NK-92 (cell line): ENCODE results near the gene TMEM178B.
"Not testable (repeated sequence)": the region's sequence is repeated elsewhere in the genome, so short reads cannot be mapped to it uniquely, and the experiment has no call there.

Experiments used
- DNase-seq: peaks from one replicate; lab custom pipeline; 2025; ENCODE audit not compliant: unreplicated experiment; lab: John Stamatoyannopoulos, UW

The TMEM178B gene

GRCh38 chr7:141378405-141378804, 304.5 kb downstream of the TMEM178B start:
- no peak for DNase-seq

DNA sequence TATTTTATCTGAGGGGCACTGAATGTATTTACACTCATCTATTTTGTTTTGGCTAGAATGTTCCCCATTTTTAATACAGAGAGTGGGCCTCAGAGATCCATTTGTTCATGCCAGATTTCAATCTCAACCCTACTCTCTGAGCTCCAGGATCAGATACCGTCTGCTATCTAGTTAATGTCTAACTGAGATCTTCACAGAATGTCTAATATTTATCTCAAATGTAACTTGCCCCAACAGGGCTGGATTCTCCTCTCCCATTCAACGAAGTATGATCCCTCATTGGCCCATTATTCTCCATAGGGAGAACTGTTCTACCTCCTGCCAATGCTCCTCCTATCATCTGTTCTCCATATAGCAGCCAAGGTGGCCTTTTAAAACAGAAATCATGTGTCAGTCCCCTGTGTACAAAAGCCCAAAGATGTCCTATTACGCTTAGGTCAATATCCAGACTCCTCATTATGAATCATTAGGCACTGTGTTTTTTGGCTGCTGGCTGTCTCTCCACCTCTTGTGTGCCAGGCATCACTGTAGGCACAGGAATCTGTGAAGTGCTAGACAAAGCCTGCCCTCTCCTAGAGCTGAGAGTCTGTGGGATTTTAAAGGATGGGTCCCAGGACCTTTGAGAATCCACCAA, 308.0 kb downstream of the TMEM178B start:
- DNase-seq, result no peak

DNA sequence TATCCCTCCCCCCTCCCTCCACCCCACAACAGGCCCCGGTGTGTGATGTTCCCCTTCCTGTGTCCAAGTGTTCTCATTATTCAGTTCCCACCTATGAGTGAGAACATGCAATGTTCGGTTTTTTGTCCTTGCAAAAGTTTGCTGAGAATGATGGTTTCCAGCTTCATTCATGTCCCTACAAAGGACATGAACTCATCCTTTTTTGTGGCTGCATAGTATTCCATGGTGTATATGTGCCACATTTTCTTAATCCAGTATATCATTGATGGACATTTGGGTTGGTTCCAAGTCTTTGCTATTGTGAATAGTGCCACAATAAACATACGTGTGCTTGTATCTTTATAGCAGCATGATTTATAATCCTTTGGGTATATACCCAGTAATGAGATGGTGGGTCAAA, 309.5 kb downstream of the TMEM178B start:
- not testable (repeated sequence) for DNase-seq

- DNase-seq, result no peak
Observed at GRCh38 chr7:141386881-141387280, 313.0 kb downstream of the TMEM178B start.

GRCh38 chr7:141387521-141388217, 313.8 kb downstream of the TMEM178B start:
- no peak for DNase-seq

GRCh38 chr7:141389140-141389796, 315.4 kb downstream of the TMEM178B start:
- no peak for DNase-seq

DNA sequence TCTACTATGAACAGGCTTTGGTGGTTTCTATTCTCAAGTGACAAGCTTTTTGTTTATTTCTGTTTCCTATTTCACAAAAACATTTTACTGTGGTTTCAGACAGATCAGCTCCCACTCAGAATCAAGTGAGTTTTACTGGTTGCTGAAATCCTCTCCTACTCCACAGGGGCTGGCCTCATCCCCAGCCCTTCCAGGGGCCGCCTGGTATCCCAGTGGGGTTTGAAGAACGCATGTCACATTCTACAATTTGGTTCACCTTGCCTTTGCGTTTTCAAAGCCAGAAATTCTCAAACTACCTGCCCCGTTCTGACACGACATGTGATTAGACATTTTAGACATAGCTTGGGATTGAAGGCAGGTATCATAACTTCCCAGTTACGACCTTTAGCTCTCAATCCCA, 316.5 kb downstream of the TMEM178B start:
- no peak for DNase-seq

- DNase-seq, result no peak
Observed at GRCh38 chr7:141393056-141393455, 319.2 kb downstream of the TMEM178B start.

- no peak for DNase-seq
Observed at GRCh38 chr7:141397236-141398163, 323.6 kb downstream of the TMEM178B start.

- no peak for DNase-seq
Observed at GRCh38 chr7:141400356-141400755, 326.5 kb downstream of the TMEM178B start.

DNA sequence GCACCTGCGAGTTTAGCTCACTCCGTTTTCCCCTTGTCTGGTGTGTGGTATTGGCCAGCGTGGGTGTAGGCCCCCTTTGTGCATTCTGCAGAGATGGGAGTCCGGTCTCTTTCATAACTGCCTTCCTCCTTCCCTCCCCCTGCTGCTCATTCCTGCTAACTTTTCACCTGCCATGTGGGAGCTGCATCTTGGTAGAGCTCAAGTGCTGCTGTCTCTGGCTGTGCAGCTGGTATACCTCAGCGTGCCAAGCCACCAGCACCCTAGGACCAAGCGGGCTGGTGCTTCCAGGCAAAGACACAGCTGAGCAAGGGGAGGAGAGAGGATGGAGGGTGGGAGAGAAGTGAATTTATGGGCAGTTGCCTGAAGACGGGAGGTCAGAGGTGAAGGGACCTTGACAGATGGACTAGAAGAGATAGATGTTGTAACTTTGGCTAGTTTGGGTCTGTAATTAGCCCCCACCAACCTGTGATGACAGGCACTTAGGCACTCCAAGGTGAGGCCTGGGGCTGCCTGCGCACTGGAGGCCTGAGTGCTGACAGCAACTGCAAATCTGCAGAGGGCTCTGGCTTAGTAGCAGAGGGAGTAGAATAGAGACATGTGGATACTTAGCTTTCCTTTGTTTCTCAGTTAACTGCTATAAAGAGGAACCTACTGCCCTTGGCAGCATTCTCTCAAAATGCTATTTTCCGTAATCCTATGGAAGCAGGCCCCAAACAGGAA, 328.6 kb downstream of the TMEM178B start:
- DNase-seq, result no peak

- not testable (repeated sequence) for DNase-seq
Observed at GRCh38 chr7:141403846-141404245, 330.0 kb downstream of the TMEM178B start.

DNA sequence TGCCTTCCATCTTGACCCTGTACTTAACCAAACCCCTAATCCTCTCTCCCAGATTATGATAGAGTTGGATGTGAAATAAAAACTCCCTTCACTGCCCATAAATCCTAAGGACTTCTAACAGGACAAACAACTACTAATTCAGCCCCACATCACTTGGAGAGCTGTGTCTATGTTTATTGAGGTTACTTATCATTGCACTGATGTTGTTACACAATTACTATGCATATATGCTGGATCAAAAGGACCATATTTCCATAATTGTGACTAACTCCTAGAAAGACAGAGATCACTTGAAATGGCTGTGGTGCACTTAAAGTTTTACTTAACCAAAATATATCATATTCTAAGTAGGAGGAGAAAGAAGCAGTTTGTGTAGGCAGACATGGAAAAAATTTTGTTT, 332.5 kb downstream of the TMEM178B start:
- no peak for DNase-seq

DNA sequence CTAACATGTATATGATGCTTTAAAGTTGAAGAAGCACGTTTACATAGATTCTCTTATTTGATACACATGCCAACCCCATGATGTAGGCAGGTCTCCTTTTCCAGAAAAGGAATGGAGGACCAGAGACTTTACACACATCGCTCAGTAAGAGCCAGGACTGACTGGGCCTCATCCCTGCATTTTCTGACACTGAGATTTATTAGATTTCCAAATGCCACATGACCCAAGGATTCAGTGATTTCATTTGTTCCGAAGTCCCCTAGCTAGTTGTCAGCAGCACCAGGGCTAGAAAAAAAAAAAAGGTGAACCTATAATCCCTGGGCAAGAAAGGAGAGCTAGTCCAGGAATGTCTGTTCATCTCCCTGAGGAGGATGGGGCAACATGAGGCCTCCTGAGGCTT, 334.0 kb downstream of the TMEM178B start:
- DNase-seq, result no peak

DNA sequence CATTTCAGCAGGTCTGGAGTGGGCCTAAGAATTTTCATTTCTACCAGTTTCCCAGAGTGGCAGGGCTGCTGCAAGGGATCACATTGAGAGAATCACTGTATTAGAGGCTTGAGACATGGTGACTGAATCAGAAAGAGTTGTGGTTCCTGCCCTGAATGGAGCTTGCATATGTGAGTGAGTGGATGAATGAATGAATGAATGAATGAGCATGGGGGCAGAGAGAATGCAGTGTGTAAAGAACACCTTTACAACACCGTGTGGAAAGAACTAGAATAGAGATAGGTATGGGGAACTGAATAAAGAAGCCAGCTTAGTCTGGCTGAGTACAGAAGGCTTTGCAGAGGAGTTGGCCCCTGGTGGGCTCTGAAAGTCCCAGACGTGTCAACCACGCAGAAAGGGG, 334.6 kb downstream of the TMEM178B start:
- no peak for DNase-seq

DNA sequence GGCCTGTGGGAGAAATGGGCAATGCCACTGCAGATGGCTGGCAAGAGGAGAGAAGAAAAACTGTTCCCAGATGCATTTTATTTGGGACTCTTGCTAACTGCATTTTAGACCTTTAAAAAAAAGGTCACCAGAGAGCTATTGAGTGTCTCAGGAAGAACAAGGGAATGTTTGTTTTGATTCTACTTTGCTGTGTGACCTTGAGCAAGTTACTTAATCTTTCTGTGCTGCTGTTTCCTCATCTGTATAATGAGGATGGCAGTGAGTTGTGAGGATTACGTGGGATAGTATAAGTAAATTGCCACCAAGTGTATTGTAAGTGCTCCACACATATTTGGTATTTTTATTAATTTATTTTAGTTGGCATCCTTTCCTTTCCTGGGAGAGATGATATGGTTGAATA, 335.4 kb downstream of the TMEM178B start:
- no peak for DNase-seq

DNA sequence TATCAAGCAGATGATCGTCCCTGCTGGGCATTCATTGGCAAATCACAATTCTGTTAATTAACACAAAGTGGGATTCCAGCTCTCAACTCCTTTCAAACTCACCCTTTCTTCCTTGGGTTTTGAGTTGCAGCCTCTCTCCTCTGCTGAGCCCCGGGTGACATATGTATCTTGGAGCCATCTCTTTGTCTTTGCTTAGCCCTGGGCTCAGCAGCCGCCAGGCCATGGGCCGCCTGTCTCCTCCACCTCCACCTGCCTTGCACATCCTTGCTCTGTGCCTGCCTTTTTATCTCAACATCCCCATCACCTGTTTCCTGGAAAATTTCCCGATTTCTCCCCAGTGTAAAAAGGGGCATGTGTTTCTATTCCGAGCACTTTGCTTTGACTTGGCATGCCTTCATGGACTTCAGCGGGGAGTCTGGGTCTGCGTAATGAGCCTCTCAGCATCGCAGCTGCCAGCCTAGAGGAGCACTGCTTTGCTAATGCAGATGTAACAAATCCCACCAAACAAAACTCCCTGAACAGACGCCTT, 336.0 kb downstream of the TMEM178B start:
- no peak for DNase-seq

DNA sequence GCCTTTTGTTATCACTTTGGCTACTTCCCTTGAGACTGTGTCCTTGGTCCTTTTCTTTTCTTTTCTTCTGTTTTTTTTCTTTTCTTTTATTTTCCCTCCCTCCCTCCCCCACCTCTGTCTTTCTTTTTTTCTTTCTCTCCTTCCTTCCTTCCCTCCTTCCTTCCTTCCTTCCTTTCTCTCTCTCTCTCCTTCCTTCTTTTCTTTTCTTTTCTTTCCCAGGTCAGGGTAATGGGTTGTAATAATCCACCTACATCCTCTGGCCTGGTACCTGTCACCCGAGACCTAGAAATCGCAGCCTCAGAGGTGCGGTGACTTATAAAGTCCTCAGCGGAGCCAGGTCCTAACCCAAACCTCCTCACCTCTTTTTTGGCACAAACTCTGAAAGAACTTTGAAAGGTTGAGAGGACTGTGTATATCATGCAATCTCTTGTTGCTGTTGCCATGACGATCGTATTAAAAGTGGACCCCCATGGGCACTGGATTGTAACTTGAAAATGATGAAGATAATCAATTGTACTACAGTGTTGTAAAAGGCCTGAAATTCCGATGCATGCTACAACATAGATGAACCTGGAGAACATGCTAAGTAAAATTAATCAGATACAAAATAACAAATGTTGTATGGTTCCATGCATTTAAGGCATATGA, 336.6 kb downstream of the TMEM178B start:
- no peak for DNase-seq

- no peak for DNase-seq
Observed at GRCh38 chr7:141411133-141411532, 337.3 kb downstream of the TMEM178B start.

- no peak for DNase-seq
Observed at GRCh38 chr7:141415999-141416398, 342.1 kb downstream of the TMEM178B start.
